Activated naive CD4-positive, alpha-beta T cell treated with Interleukin-2 at 50 U/mL for 16 hours (primary cell): ENCODE data around the gene APCDD1L.

Source experiments
- DNase-seq: peaks from one replicate; pipeline ENCODE4 v3.0.0-alpha.2; 2020

The APCDD1L gene

GRCh38 chr20:58483470-58483869, 31.7 kb downstream of the APCDD1L start:
- no peak for DNase-seq

GRCh38 chr20:58483051-58483450, 32.1 kb downstream of the APCDD1L start:
- DNase-seq: no peak

- no peak for DNase-seq
Observed at GRCh38 chr20:58482416-58482815, 32.8 kb downstream of the APCDD1L start.

GRCh38 chr20:58481481-58482021, 33.6 kb downstream of the APCDD1L start:
- peak; percentile 58 for DNase-seq

GRCh38 chr20:58480551-58481336, 34.5 kb downstream of the APCDD1L start:
- no peak for DNase-seq

GRCh38 chr20:58479726-58480440, 35.3 kb downstream of the APCDD1L start:
- DNase-seq: no peak

GRCh38 chr20:58478141-58478805, 36.9 kb downstream of the APCDD1L start:
- DNase-seq: no peak

GRCh38 chr20:58475466-58475865, 39.7 kb downstream of the APCDD1L start:
- DNase-seq: no peak

GRCh38 chr20:58473453-58474425, 41.5 kb downstream of the APCDD1L start:
- no peak for DNase-seq

- no peak for DNase-seq
Observed at GRCh38 chr20:58472273-58473018, 42.8 kb downstream of the APCDD1L start.

- no peak for DNase-seq
Observed at GRCh38 chr20:58471193-58472164, 43.7 kb downstream of the APCDD1L start.

- DNase-seq: no peak
Observed at GRCh38 chr20:58470336-58471192, 44.6 kb downstream of the APCDD1L start.

GRCh38 chr20:58469616-58470015, 45.6 kb downstream of the APCDD1L start:
- no peak for DNase-seq

GRCh38 chr20:58467572-58468527, 47.3 kb downstream of the APCDD1L start:
- no peak for DNase-seq

GRCh38 chr20:58466729-58467571, 48.2 kb downstream of the APCDD1L start:
- no peak for DNase-seq

GRCh38 chr20:58466095-58466708, 49.0 kb downstream of the APCDD1L start:
- DNase-seq: no peak

GRCh38 chr20:58464838-58465237, 50.4 kb downstream of the APCDD1L start:
- DNase-seq: no peak
